Activated CD8-positive, alpha-beta memory T cell treated with anti-CD3 and anti-CD28 coated beads, Interleukin-2, amount 10 ng/mL, durations not matched to agents 7 days and 5 days (primary cell): Measurements from ENCODE around the gene NT5DC2. TPM values are rescaled to one million over a fixed set of nuclear protein-coding genes. Genes with fewer than 3 reads are reported as not detected.
A peak's percentile ranks its signal among the peaks of the same experiment; 100 is the strongest.

Experiments used
- ATAC-seq: fragments of 150-1000 bp; cut with Tn5 transposase; one replicate; pipeline ENCODE4 v1.10.0; 2021; ENCODE audit warnings: moderate library complexity
- CTCF ChIA-PET: fragments of 350-600 bp; sonication (Branson Sonifier 250); formaldehyde crosslinking; loops from one replicate; lab custom pipeline; 2021; ENCODE audit warnings: antibody characterized with exemption; lab: Charles Lee
- DNase-seq: peaks from one replicate; pipeline ENCODE4 v3.0.0-alpha.2; 2020
- H3K27ac Mint-ChIP-seq: one replicate; pipeline ENCODE4 v1.8.0; 2021; ENCODE audit warnings: mild to moderate bottlenecking, mixed read lengths
- H3K27me3 Mint-ChIP-seq: one replicate; pipeline ENCODE4 v1.8.0; 2021; ENCODE audit warnings: mixed read lengths
- H3K36me3 Mint-ChIP-seq: one replicate; pipeline ENCODE4 v1.8.0; 2021; ENCODE audit warnings: mild to moderate bottlenecking, mixed read lengths
- H3K4me1 Mint-ChIP-seq: one replicate; pipeline ENCODE4 v1.8.0; 2021; ENCODE audit warnings: mixed read lengths
- H3K4me3 Mint-ChIP-seq: one replicate; pipeline ENCODE4 v1.8.0; 2021; ENCODE audit warnings: mild to moderate bottlenecking, moderate library complexity, mixed read lengths
- H3K9me3 Mint-ChIP-seq: one replicate; pipeline ENCODE4 v1.8.0; 2022; ENCODE audit warnings: low read depth, mixed read lengths
- total RNA-seq, 2 experiments: library from RNA; stranded (reverse); gene quantifications; one replicate each; pipeline ENCODE4 v1.2.3, GENCODE V29; 2021

Gene NT5DC2
- total RNA-seq = 10 to 100 TPM; 38.7 to 54.5 TPM

- Mint-ChIP-seq H3K9me3 (no peaks in the 10 kb centered on the region), H3K27ac (peak within 1 kb of the TSS; percentile 59), H3K27me3 (no peaks in the 10 kb centered on the region), H3K4me3 (peak within 1 kb of the TSS; percentile 76), H3K4me1 (peaks cover 38% of the 10 kb centered on the region), H3K36me3 (peaks cover 9% of the 10 kb centered on the region)
- CTCF ChIA-PET = interaction anchor here (1.7 kb wide), 1 partner anchor 77 kb away, joined by 5 read pairs; no protein-coding TSS in a partner anchor
- DNase-seq (peak; percentile 77), ATAC-seq (peak; percentile 57)
These were observed at the start of gene NT5DC2 for GRCh38 chr3:52533623-52534280. TSS of gene NT5DC2 (minus strand) at chr3:52533857. CDS start at chr3:52533737, 120 bp downstream.

- H3K9me3 Mint-ChIP-seq = no peaks in the 10 kb centered on the region
- peaks cover 45% of the 10 kb centered on the region for H3K36me3 Mint-ChIP-seq
- no peak overlapping the region for H3K4me3 Mint-ChIP-seq
- no peak for DNase-seq
- H3K4me1 Mint-ChIP-seq = no peaks in the 10 kb centered on the region
- H3K27me3 Mint-ChIP-seq = no peaks in the 10 kb centered on the region
- no peak overlapping the region for H3K27ac Mint-ChIP-seq
- no peak for ATAC-seq
- CTCF ChIA-PET = interaction anchor here (0.9 kb wide), 1 partner anchor 22 kb away, joined by 3 read pairs; no protein-coding TSS in a partner anchor
These were observed 40.7 kb upstream of the NT5DC2 start for GRCh38 chr3:52574056-52574965.

GRCh38 chr3:52572221-52572620 lies 38.6 kb upstream of the NT5DC2 start:
- H3K36me3 Mint-ChIP-seq = peaks cover 36% of the 10 kb centered on the region
- H3K4me1 Mint-ChIP-seq = no peaks in the 10 kb centered on the region
- H3K4me3 Mint-ChIP-seq = no peak overlapping the region
- CTCF ChIA-PET = interaction anchor here (1.0 kb wide), 1 partner anchor 143 kb away, joined by 3 read pairs; no protein-coding TSS in a partner anchor
- ATAC-seq (no peak), DNase-seq (no peak)
- no peaks in the 10 kb centered on the region for H3K27me3 Mint-ChIP-seq
- no peak overlapping the region for H3K27ac Mint-ChIP-seq
- H3K9me3 Mint-ChIP-seq = no peaks in the 10 kb centered on the region

GRCh38 chr3:52570076-52570475 lies 36.4 kb upstream of the NT5DC2 start:
- H3K27ac Mint-ChIP-seq = no peak overlapping the region
- H3K27me3 Mint-ChIP-seq = no peaks in the 10 kb centered on the region

GRCh38 chr3:52568069-52568468 lies 34.4 kb upstream of the NT5DC2 start:
- no peaks in the 10 kb centered on the region for H3K27me3 Mint-ChIP-seq
- H3K4me3 Mint-ChIP-seq = no peak overlapping the region
- no peaks in the 10 kb centered on the region for H3K4me1 Mint-ChIP-seq
- DNase-seq = no peak
- no peak overlapping the region for H3K27ac Mint-ChIP-seq
- peaks cover 27% of the 10 kb centered on the region for H3K36me3 Mint-ChIP-seq
- H3K9me3 Mint-ChIP-seq = no peaks in the 10 kb centered on the region
- CTCF ChIA-PET = interaction anchor here (0.9 kb wide), 1 partner anchor 44 kb away, joined by 3 read pairs; no protein-coding TSS in a partner anchor
- no peak for ATAC-seq

More at GRCh38 chr3:52570076-52570475, 36.4 kb upstream of the NT5DC2 start:
- CTCF ChIA-PET = interaction anchor here (0.7 kb wide), 1 partner anchor 9 kb away, joined by 4 read pairs; no protein-coding TSS in a partner anchor
- ATAC-seq (no peak), DNase-seq (no peak)
- H3K9me3 Mint-ChIP-seq = no peaks in the 10 kb centered on the region
- H3K4me3 Mint-ChIP-seq = no peak overlapping the region
- H3K36me3 Mint-ChIP-seq = peaks cover 26% of the 10 kb centered on the region
- no peaks in the 10 kb centered on the region for H3K4me1 Mint-ChIP-seq

- H3K4me3 Mint-ChIP-seq = no peak overlapping the region
- DNase-seq (no peak), ATAC-seq (no peak)
- H3K27me3 Mint-ChIP-seq = no peaks in the 10 kb centered on the region
- H3K4me1 Mint-ChIP-seq = no peaks in the 10 kb centered on the region
- no peak overlapping the region for H3K27ac Mint-ChIP-seq
- peaks cover 41% of the 10 kb centered on the region for H3K36me3 Mint-ChIP-seq
- H3K9me3 Mint-ChIP-seq = no peaks in the 10 kb centered on the region
- CTCF ChIA-PET = no interaction called here
These were observed 30.3 kb upstream of the NT5DC2 start for GRCh38 chr3:52563984-52564383.

GRCh38 chr3:52561028-52561747 lies 27.5 kb upstream of the NT5DC2 start:
- CTCF ChIA-PET = interaction anchor here (0.6 to 1.2 kb wide), 3 partner anchors 8 to 113 kb away, joined by 3 to 4 read pairs (median 3); no protein-coding TSS in a partner anchor
- no peaks in the 10 kb centered on the region for H3K4me1 Mint-ChIP-seq
- H3K27ac Mint-ChIP-seq = no peak overlapping the region
- ATAC-seq = no peak
- no peaks in the 10 kb centered on the region for H3K9me3 Mint-ChIP-seq
- no peak for DNase-seq
- no peaks in the 10 kb centered on the region for H3K27me3 Mint-ChIP-seq
- H3K4me3 Mint-ChIP-seq = no peak overlapping the region
- H3K36me3 Mint-ChIP-seq = peaks cover 39% of the 10 kb centered on the region

GRCh38 chr3:52558436-52558835 lies 24.8 kb upstream of the NT5DC2 start:
- Mint-ChIP-seq H3K27me3 (no peaks in the 10 kb centered on the region), H3K4me1 (no peaks in the 10 kb centered on the region), H3K4me3 (no peak overlapping the region), H3K9me3 (no peaks in the 10 kb centered on the region), H3K27ac (no peak overlapping the region), H3K36me3 (peaks cover 49% of the 10 kb centered on the region)
- DNase-seq (no peak), ATAC-seq (no peak)
- CTCF ChIA-PET = interaction anchor here (0.6 to 1.5 kb wide), 3 partner anchors 11 to 67 kb away, joined by 3 read pairs; no protein-coding TSS in a partner anchor

- no peak overlapping the region for H3K27ac Mint-ChIP-seq
- no peak for ATAC-seq
- peaks cover 43% of the 10 kb centered on the region for H3K36me3 Mint-ChIP-seq
- no peaks in the 10 kb centered on the region for H3K27me3 Mint-ChIP-seq
- CTCF ChIA-PET = no interaction called here
- DNase-seq = no peak
- H3K4me1 Mint-ChIP-seq = no peaks in the 10 kb centered on the region
- no peaks in the 10 kb centered on the region for H3K9me3 Mint-ChIP-seq
- H3K4me3 Mint-ChIP-seq = no peak overlapping the region
These were observed 23.6 kb upstream of the NT5DC2 start for GRCh38 chr3:52557011-52557960.

GRCh38 chr3:52555056-52555455 lies 21.4 kb upstream of the NT5DC2 start:
- DNase-seq = no peak
- H3K27me3 Mint-ChIP-seq = no peaks in the 10 kb centered on the region
- no peak overlapping the region for H3K27ac Mint-ChIP-seq
- H3K4me1 Mint-ChIP-seq = no peaks in the 10 kb centered on the region
- CTCF ChIA-PET = no interaction called here
- H3K36me3 Mint-ChIP-seq = peaks cover 35% of the 10 kb centered on the region
- ATAC-seq = no peak
- no peaks in the 10 kb centered on the region for H3K9me3 Mint-ChIP-seq
- H3K4me3 Mint-ChIP-seq = no peak overlapping the region

- Mint-ChIP-seq H3K4me3 (no peak overlapping the region), H3K36me3 (peaks cover 29% of the 10 kb centered on the region), H3K4me1 (no peaks in the 10 kb centered on the region), H3K27ac (no peak overlapping the region), H3K9me3 (no peaks in the 10 kb centered on the region), H3K27me3 (no peaks in the 10 kb centered on the region)
- DNase-seq = no peak
- CTCF ChIA-PET = interaction anchor here (0.9 to 1.2 kb wide), 2 partner anchors 9 to 13 kb away, joined by 3 to 5 read pairs; no protein-coding TSS in a partner anchor
- ATAC-seq = no peak
These were observed 20.5 kb upstream of the NT5DC2 start for GRCh38 chr3:52554026-52554755.
